T-helper 2 cell treated with Interferon-gamma antibody and Interleukin-4, amounts not matched to agents 5 μg/mL and 100 μg/mL, for 36 hours (primary cell): ENCODE data around the gene ROR2.

Experiments used
- DNase-seq: peaks from one replicate; pipeline ENCODE4 v3.0.0; 2021; ENCODE audit warnings: low spot score
- H3K27ac Mint-ChIP-seq: one replicate; pipeline ENCODE4 v1.8.0; 2021; ENCODE audit warnings: mild to moderate bottlenecking, mixed read lengths
- H3K27me3 Mint-ChIP-seq: one replicate; pipeline ENCODE4 v1.8.0; 2021; ENCODE audit warnings: low read depth, mixed read lengths
- H3K36me3 Mint-ChIP-seq: one replicate; pipeline ENCODE4 v1.8.0; 2021; ENCODE audit warnings: low read depth, mixed read lengths
- H3K4me1 Mint-ChIP-seq: one replicate; pipeline ENCODE4 v1.8.0; 2021; ENCODE audit warnings: low read depth, mixed read lengths
- H3K4me3 Mint-ChIP-seq: one replicate; pipeline ENCODE4 v1.8.0; 2022; ENCODE audit warnings: mild to moderate bottlenecking, moderate library complexity, mixed read lengths
- H3K9me3 Mint-ChIP-seq: one replicate; pipeline ENCODE4 v1.8.0; 2021; ENCODE audit warnings: mixed read lengths

ROR2 gene

GRCh38 chr9:91849694-91850093 lies 100.3 kb downstream of the ROR2 start:
- DNase-seq: no peak
- Mint-ChIP-seq H3K9me3 (no peaks in the 10 kb centered on the region), H3K4me3 (no peak overlapping the region), H3K27ac (no peak overlapping the region), H3K36me3 (no peaks in the 10 kb centered on the region), H3K27me3 (peaks cover 14% of the 10 kb centered on the region), H3K4me1 (peaks cover 8% of the 10 kb centered on the region)

GRCh38 chr9:91848146-91848545 lies 101.9 kb downstream of the ROR2 start:
- Mint-ChIP-seq H3K36me3 (no peaks in the 10 kb centered on the region), H3K4me3 (no peak overlapping the region), H3K9me3 (no peaks in the 10 kb centered on the region), H3K27ac (no peak overlapping the region), H3K4me1 (peaks cover 13% of the 10 kb centered on the region), H3K27me3 (peaks cover 26% of the 10 kb centered on the region)
- DNase-seq: no peak

GRCh38 chr9:91847581-91848091 lies 102.4 kb downstream of the ROR2 start:
- H3K9me3 Mint-ChIP-seq: no peaks in the 10 kb centered on the region
- no peak overlapping the region for H3K4me3 Mint-ChIP-seq
- H3K36me3 Mint-ChIP-seq: no peaks in the 10 kb centered on the region
- peaks cover 28% of the 10 kb centered on the region for H3K27me3 Mint-ChIP-seq
- no peak overlapping the region for H3K27ac Mint-ChIP-seq
- no peak for DNase-seq
- H3K4me1 Mint-ChIP-seq: peaks cover 13% of the 10 kb centered on the region

- Mint-ChIP-seq H3K27me3 (peaks cover 35% of the 10 kb centered on the region), H3K27ac (no peak overlapping the region), H3K4me1 (peaks cover 13% of the 10 kb centered on the region), H3K4me3 (no peak overlapping the region), H3K9me3 (no peaks in the 10 kb centered on the region), H3K36me3 (no peaks in the 10 kb centered on the region)
- no peak for DNase-seq
These were observed 104.1 kb downstream of the ROR2 start for GRCh38 chr9:91845879-91846278.

GRCh38 chr9:91844701-91845291 lies 105.2 kb downstream of the ROR2 start:
- Mint-ChIP-seq H3K9me3 (no peaks in the 10 kb centered on the region), H3K4me1 (peaks cover 13% of the 10 kb centered on the region), H3K27ac (no peak overlapping the region), H3K36me3 (no peaks in the 10 kb centered on the region), H3K27me3 (peaks cover 35% of the 10 kb centered on the region), H3K4me3 (no peak overlapping the region)
- no peak for DNase-seq

GRCh38 chr9:91844190-91844589 lies 105.8 kb downstream of the ROR2 start:
- no peak overlapping the region for H3K27ac Mint-ChIP-seq
- H3K36me3 Mint-ChIP-seq: no peaks in the 10 kb centered on the region
- peaks cover 29% of the 10 kb centered on the region for H3K27me3 Mint-ChIP-seq
- no peak overlapping the region for H3K4me3 Mint-ChIP-seq
- H3K9me3 Mint-ChIP-seq: no peaks in the 10 kb centered on the region
- H3K4me1 Mint-ChIP-seq: peaks cover 13% of the 10 kb centered on the region
- DNase-seq: no peak

- Mint-ChIP-seq H3K36me3 (no peaks in the 10 kb centered on the region), H3K4me3 (no peak overlapping the region), H3K27ac (no peak overlapping the region), H3K4me1 (peaks cover 13% of the 10 kb centered on the region), H3K9me3 (no peaks in the 10 kb centered on the region), H3K27me3 (peaks cover 27% of the 10 kb centered on the region)
- DNase-seq: no peak
These were observed 106.3 kb downstream of the ROR2 start for GRCh38 chr9:91843623-91844148.

GRCh38 chr9:91843093-91843492 lies 106.9 kb downstream of the ROR2 start:
- Mint-ChIP-seq H3K4me1 (peaks cover 13% of the 10 kb centered on the region), H3K27ac (no peak overlapping the region), H3K4me3 (no peak overlapping the region), H3K36me3 (no peaks in the 10 kb centered on the region), H3K27me3 (peaks cover 27% of the 10 kb centered on the region), H3K9me3 (no peaks in the 10 kb centered on the region)
- no peak for DNase-seq

GRCh38 chr9:91842358-91843049 lies 107.5 kb downstream of the ROR2 start:
- peaks cover 8% of the 10 kb centered on the region for H3K4me1 Mint-ChIP-seq
- no peaks in the 10 kb centered on the region for H3K36me3 Mint-ChIP-seq
- H3K27ac Mint-ChIP-seq: no peak overlapping the region
- no peak overlapping the region for H3K4me3 Mint-ChIP-seq
- no peaks in the 10 kb centered on the region for H3K9me3 Mint-ChIP-seq
- peaks cover 24% of the 10 kb centered on the region for H3K27me3 Mint-ChIP-seq
- no peak for DNase-seq

GRCh38 chr9:91841591-91841990 lies 108.4 kb downstream of the ROR2 start:
- Mint-ChIP-seq H3K27me3 (peaks cover 21% of the 10 kb centered on the region), H3K27ac (no peak overlapping the region), H3K4me3 (no peak overlapping the region), H3K9me3 (no peaks in the 10 kb centered on the region), H3K4me1 (peaks cover 5% of the 10 kb centered on the region), H3K36me3 (no peaks in the 10 kb centered on the region)
- DNase-seq: no peak

- H3K4me1 Mint-ChIP-seq: peaks cover 5% of the 10 kb centered on the region
- no peak overlapping the region for H3K4me3 Mint-ChIP-seq
- no peak for DNase-seq
- no peaks in the 10 kb centered on the region for H3K9me3 Mint-ChIP-seq
- peaks cover 22% of the 10 kb centered on the region for H3K27me3 Mint-ChIP-seq
- H3K36me3 Mint-ChIP-seq: no peaks in the 10 kb centered on the region
- H3K27ac Mint-ChIP-seq: no peak overlapping the region
These were observed 109.1 kb downstream of the ROR2 start for GRCh38 chr9:91840882-91841281.

- DNase-seq: no peak
- Mint-ChIP-seq H3K36me3 (no peaks in the 10 kb centered on the region), H3K9me3 (no peaks in the 10 kb centered on the region), H3K27me3 (peaks cover 25% of the 10 kb centered on the region), H3K4me3 (no peak overlapping the region), H3K27ac (no peak overlapping the region), H3K4me1 (peaks cover 5% of the 10 kb centered on the region)
These were observed 109.6 kb downstream of the ROR2 start for GRCh38 chr9:91840469-91840868.

- Mint-ChIP-seq H3K9me3 (no peaks in the 10 kb centered on the region), H3K36me3 (no peaks in the 10 kb centered on the region), H3K4me1 (peaks cover 5% of the 10 kb centered on the region), H3K27ac (no peak overlapping the region), H3K27me3 (peaks cover 25% of the 10 kb centered on the region), H3K4me3 (no peak overlapping the region)
- DNase-seq: no peak
These were observed 110.0 kb downstream of the ROR2 start for GRCh38 chr9:91839926-91840465.

- no peak overlapping the region for H3K4me3 Mint-ChIP-seq
- no peaks in the 10 kb centered on the region for H3K4me1 Mint-ChIP-seq
- no peaks in the 10 kb centered on the region for H3K9me3 Mint-ChIP-seq
- H3K27me3 Mint-ChIP-seq: peaks cover 13% of the 10 kb centered on the region
- no peaks in the 10 kb centered on the region for H3K36me3 Mint-ChIP-seq
- no peak overlapping the region for H3K27ac Mint-ChIP-seq
- DNase-seq: no peak
These were observed 111.9 kb downstream of the ROR2 start for GRCh38 chr9:91837981-91838731.
